RPMI7951 (cell line): ENCODE measurements around the gene TRAPPC3. TPM values are rescaled to one million over a fixed set of nuclear protein-coding genes. Genes with fewer than 3 reads are reported as not detected.

Source experiments
- DNase-seq: peaks from one replicate; pipeline ENCODE4 v3.0.0-alpha.2; 2012; ENCODE audit warnings: low read depth
- total RNA-seq: library from RNA; depleted of rRNA; stranded (reverse); fragments of >200 nt; shearing (Covaris generic); gene quantifications from 2 replicates; pipeline ENCODE4 v1.2.3, GENCODE V29; 2014

The TRAPPC3 gene
- total RNA-seq, 1 experiment from 2014 or later: 78.2 TPM

GRCh38 chr1:36100376-36100775 lies 48.9 kb downstream of the TRAPPC3 start:
- DNase-seq: no peak

GRCh38 chr1:36099681-36100341 lies 49.5 kb downstream of the TRAPPC3 start:
- DNase-seq: peak; percentile 68

- DNase-seq: no peak
Observed at GRCh38 chr1:36098650-36099365, 50.5 kb downstream of the TRAPPC3 start.

DNA sequence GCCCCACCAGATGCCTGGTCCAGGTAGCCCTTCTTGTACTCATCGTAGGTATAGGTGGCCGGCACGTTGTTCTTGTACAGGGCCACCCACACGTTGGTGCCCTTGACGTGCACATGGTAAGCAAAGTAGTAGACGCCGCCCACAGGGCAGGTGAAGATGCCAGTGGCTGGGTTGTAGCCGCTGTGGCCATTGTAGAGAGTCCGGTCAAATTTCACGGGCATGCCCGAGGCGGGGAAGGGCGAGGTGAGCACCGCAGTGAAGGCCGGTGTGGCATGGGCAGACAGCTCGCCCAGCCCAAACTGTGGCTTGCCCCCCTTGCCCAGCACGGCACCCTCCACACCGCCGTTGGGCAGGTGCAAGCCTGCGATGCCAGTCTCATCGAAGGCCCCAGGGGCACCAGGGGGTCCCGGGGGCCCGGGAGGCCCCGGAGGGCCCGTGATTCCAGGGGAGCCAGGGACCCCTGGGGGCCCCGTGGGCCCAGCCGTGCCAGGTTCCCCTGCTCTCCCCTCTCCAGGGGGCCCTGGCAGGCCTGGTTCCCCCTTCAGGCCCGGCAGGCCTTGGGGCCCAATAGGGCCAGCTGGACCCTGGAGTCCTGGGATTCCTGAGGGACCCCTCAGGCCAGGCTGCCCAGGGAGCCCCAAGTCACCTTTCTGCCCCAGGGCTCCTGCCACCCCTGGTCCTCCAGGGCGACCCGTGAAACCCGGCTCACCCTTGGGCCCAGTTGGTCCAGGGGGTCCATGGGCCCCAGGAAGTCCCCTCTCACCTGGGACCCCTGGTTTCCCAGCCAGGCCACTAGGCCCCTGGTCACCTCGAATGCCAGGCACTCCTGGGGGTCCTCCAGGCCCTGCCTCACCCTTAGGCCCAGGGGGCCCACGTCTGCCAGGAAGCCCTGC lies 51.3 kb downstream of the TRAPPC3 start:
- no peak for DNase-seq

DNA sequence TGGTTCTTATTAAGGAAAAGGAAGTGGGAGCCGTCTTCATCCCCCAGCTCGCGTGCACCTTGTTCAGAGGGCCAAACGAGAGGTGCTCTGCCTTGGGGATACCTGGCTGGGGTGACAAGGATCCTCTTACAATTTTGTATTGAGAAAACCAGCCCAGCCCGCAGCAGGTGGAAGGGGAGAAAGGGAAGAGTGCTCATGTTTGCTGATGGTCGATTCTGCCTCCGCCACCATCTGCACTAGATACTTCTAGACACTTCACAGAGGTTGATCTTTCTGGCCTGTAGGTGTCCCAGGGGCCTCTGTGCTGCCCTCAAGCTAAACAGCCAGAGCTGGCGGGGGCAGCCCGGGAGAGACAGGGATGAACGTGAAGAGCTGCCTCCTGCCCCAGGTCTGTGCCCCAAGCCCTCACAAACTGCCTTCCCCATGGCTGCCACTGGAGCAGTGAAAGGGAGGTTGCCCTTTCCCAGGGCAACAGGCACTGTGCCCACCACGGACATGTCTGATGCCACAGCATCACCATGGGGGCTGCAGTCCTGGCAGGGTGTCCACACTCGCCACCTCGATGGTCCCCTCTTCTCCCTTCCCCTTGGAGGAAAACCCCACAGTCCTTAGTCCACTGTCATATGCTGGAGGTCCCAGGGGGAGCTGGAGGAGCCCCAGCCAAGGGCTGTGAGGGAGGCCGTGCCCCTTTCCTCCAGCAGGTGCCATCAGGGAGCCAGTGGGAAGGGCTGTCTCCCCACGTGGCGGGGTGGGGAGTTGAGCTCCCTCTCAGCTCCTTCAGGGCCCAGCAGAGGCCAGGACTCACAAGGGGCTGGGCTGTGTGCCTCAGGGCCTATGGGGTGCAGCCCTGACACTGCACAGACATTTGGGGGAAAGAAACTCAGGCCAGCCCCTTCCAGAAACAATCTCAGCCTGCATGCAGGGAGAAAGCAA lies 52.5 kb downstream of the TRAPPC3 start:
- DNase-seq: peak; percentile 28

DNA sequence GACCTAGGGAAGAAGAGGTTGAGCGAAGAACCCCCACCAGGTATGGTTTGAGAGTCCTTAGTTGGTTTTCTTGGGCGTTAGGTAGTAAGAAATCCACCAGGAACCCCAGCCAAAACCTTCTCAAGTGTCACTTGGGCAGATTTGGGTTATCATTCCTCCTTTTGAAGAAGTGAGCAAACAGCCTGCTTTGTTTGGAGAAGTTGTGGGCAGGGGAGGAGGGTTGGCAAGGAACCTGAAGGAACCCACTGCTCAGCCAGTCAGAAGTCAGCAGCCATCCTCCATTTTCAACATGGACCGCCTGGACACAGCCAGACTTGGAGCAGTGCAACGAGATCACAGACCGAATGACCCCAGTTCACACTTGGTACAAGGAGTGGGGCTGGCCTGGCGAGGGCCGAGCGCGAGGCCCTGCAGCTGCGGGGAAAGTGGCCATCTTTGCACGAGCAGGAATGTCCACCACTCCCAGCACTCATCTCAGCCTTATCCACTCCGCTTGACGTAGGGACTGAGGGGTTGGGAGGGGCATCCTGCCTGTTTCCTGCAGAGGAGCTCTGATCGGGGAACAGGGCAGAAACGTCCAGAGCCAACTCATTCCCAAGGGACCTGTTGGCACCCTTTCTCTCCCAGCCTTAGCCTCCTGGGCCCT lies 53.4 kb downstream of the TRAPPC3 start:
- no peak for DNase-seq

DNA sequence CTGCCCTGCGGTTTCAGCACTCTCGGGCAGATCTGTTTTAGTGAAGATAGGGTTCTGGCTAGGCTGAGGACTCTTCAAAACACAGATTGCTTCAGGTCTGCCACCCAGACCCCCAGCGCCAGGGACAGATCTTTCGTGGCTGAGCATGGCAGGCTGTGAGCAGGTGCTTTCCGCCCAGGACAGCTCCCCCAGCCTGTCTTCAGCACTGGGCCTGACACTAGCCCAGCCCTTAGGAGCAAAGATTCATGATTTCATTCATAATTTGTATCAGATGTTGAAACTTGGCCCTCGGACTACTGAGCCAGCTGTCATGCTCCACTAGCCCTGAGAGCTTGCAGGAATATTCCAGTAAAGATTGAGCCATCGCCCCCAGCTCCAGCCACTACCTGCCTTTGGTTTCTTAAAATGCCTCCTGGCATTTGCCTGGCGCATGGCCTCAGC lies 54.6 kb downstream of the TRAPPC3 start:
- DNase-seq: no peak

GRCh38 chr1:36093929-36094328 lies 55.4 kb downstream of the TRAPPC3 start:
- DNase-seq: no peak

DNA sequence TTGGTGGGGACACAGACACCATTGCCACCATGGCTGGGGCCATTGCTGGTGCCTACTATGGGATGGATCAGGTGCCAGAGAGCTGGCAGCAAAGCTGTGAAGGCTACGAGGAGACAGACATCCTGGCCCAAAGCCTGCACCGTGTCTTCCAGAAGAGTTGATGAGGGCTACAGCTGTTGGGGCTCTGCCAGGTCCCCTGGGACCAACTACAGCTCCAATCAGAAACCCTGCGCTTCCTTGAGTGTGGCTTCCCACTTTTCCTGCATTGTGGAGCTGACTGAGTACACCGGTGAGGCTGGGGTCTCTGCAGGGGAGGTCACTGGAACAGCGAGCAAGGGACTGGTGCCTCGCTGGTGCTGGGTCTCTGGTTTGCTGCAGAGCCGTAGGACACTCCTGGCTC lies 56.1 kb downstream of the TRAPPC3 start:
- DNase-seq: no peak

DNA sequence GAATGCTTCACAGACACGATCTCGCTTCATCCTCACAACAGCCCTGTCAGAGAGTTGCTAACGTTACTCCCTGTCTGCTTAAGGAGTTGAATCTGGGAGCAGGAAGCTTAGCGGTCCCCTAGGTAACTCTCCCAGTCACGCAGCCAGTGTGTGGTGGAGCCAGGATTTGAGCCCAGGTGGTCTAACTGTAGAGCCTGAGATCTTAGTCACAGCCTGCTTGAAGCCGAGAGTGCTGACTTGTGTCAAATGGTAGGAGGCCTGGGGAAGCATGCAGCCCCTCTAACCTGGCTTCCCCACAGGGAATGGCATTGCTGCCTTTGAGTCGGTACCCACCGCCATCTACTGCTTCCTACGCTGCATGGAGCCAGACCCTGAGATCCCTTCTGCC lies 56.5 kb downstream of the TRAPPC3 start:
- no peak for DNase-seq

DNA sequence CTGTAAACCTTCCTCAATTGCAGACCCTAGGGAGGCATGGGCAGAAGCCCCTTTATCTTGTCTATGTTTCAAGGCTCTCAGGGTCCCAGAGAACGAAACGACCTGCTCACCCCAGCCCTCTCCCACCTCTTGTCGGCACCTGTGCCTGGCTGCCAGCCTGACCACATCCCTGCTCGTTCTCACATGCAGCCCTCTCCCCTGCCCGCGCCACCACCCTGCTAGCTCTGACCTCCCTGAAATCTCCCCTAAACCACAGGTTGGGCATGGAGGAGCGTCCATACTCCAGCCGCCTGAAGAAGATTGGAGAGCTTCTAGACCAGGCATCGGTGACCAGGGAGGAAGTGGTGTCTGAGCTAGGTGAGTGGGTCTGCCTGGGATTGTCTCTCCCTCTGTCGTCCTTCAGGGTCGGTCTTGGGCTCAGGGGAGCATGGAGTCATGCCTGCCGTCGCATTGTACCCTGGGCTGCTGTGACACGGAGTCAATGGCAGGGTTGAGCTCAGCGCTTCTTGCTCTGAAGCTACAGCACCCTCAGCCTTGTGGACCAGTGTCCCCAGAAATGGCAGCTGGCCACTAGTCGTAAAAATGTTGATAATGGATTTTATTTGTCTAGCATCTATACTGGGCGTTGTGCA lies 57.0 kb downstream of the TRAPPC3 start:
- DNase-seq: no peak

- no peak for DNase-seq
Observed at GRCh38 chr1:36091698-36092097, 57.6 kb downstream of the TRAPPC3 start.

- no peak for DNase-seq
Observed at GRCh38 chr1:36091141-36091540, 58.1 kb downstream of the TRAPPC3 start.

- peak; percentile 66 for DNase-seq
Observed at GRCh38 chr1:36089393-36090121, 59.7 kb downstream of the TRAPPC3 start.

- peak; percentile 88 for DNase-seq
Observed at GRCh38 chr1:36088577-36089392, 60.5 kb downstream of the TRAPPC3 start, which contains the start of gene ADPRS. Gene ADPRS (plus strand): TSS chr1:36088892. CDS start chr1:36088905, 13 bp downstream.

DNA sequence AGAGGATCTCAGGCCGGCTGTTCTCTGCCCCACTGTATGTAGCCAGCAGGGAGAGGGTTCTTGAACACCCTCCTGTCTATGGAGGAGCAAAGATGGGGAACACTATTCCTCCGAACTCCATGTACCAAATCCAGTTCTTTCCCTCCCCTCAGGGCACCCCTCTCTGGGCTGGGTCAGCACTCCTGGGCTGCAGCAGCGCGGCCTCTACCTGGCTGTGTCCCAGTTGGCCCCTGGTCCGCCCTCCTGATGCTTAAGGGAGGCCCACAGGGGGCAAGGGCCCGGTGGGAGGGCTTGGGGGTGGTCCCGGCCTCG lies 61.1 kb downstream of the TRAPPC3 start:
- no peak for DNase-seq

GRCh38 chr1:36087233-36088123 lies 61.8 kb downstream of the TRAPPC3 start:
- no peak for DNase-seq
